Smooth muscle cell of the brain vasculature (primary cell): ENCODE measurements around the gene RELT.

Source experiments
- DNase-seq: peaks from one replicate; pipeline ENCODE4 v3.0.0-alpha.2; 2012; ENCODE audit warnings: low read depth, low spot score

Gene RELT

GRCh38 chr11:73404506-73405145 is 28.4 kb downstream of the RELT start:
- no peak for DNase-seq

DNA sequence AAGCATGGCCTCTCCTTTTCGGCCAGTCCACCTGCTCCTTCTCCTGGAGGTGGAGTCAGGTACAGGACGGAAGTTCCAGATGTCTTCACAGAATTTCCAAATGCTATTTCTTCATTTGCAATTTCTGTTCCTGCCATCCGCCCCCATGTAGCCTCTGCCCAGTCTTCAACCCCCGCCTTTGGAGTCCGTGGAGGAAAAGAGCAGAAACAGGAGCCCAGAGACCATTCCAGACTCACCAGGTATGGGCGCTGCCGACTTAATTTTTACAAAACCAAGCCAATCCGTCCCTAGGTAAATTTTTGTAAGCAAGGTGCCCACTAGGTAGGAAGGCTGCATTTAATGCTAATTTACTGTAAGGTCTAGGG is 28.9 kb downstream of the RELT start:
- DNase-seq = no peak

DNA sequence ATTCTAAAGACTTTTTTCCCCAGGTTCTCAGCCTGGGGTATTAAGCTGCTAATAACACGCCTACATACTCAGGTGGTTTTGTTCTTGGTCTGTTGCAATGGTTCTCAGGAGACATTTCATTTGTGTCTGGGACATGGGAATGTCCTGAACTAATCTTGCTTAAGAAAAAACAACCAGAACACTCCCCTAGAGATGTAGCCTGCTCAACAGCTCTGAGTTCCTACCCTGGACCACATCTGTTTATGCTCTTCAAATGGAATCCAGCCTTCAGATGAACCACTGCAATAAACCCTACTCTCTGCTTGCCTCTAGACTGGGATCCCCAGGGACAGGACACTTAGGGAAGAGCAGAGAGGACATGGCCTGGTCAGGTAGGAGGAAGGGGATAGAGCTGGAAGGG is 29.9 kb downstream of the RELT start:
- DNase-seq = no peak

DNA sequence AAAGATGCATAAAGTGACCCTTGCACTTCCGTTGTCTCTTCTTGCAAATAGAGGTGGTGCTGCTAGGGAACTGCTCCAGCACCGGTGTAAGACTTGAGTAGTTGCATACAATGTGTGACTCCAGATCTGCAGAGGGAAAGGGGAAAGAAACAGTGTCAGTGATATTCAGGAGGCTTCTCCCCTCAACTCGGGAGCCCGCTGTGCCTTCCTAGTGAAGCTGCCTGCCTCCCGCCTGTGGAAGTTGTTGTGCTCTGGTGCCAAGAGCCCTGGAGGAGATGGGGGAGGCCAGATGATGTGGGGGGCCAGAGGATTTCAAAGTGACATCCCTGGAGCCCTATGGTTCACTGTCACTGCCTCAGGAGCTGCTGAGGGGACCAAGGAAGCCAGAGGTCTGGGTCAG is 30.4 kb downstream of the RELT start:
- DNase-seq = no peak

DNA sequence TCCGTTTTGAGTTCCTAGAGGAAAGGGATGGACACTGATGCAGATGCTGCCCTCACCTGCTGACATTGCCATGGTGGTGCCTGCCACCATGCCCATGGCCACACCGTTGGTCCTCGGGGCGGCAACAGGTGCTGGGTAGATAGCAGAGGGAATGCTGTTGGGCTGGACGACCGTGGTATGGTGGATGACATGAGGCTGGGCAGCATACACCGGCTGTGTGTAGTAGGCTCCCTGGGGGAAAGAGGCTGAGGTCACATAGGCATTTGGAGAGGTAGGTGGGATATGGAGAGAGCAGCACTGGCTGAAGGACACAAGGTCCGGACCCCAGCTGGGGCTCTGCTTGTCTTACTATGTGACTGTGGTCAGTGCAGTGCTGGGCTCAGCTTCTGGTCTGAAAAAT is 33.2 kb downstream of the RELT start:
- DNase-seq = no peak

DNA sequence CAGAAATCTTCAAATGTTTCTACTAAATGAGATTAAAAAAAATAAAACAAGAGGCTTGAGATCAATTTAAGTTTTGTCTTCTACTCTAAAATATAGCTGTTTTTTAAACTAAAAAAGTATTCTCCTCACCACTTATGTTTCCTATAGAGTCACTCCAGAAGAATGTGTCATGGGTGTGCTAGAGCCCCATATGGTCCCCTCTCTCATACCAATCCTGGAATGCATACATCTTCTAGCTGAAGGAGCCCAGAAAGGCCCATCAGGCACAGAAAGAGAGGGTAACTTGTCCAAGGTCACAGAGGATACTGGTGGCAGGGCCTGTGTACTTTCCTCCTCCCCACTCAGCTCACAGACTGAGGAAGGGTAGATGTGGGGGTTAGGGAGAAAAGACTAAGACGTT is 34.4 kb downstream of the RELT start:
- DNase-seq = no peak

DNA sequence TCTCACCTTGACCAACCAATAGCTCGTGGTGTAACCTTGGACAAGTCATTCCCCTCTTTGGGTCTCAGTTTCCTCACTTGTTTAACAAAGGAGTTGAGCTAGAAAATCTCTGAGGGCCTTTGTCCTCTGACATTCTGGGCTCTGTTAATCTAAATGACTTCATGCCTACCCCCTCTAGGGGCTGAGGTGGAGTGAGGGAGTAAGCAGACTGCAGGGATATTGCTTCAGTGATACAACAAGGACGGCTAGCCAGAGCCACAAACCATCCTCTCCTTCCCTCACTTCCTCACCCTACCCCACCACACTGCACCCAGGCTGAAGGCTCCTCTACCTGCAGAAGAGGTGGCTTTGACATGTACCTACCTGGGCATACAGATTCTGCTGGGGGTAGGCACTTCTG is 34.8 kb downstream of the RELT start:
- DNase-seq = no peak

DNA sequence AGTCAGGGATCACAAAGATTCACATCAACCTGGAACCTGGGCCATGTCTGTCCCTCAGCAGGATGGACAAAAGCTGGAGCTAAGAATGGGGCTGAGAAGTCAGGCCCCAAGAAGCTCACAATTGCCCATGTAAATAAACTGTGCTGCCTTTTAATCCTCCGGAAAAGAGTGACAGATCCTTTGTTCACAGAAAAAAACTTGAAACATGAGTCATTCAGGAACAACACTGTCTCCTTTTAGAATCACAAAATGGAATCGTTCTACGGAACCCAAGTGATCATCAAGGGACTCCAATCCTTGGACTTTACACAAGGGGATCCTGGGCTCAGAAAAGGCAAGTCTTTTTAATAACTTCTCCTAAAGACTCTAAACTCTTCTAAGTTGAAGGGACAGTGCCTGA is 36.1 kb downstream of the RELT start:
- DNase-seq = no peak

- DNase-seq = no peak
Measured at GRCh38 chr11:73413256-73413655, 37.1 kb downstream of the RELT start.

GRCh38 chr11:73414977-73415651 is 38.9 kb downstream of the RELT start:
- DNase-seq = no peak

DNA sequence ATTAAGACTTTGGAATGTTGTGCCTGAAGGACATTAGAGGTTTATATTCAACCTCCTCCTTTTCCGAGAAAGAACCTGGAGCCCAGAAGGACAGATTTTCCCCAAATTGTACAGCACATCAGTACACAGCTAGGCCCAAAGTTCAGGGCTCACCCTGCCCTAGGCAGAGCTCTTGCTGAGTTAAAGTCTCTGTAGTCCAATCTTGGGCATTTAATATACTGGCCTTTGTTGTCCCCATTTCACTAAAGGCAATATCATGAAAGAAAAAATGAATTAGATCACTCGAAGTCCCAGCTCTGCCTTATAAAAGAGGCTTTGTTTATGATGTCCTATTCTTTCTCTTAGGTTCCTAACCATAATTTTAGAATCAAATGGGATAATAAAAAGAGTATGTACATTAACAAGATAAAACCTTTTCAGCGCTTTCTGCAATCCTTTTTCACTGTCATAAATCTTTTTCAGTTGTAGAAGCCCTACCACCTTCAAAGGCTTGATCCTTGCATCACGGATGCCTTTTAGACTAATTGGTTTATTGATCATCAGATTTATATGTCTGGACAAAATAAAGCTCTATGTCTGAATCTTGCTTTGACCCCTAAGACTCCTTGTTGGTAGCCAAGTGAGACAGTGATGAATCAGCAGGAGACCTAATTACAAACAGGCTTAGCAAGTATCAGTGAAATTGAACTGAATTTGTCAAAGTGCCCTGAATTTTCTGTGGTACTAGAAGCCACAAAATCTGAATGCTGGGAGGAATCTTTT is 39.8 kb downstream of the RELT start:
- DNase-seq = no peak

GRCh38 chr11:73416786-73417185 is 40.6 kb downstream of the RELT start:
- DNase-seq = no peak

GRCh38 chr11:73420136-73420535 is 43.9 kb downstream of the RELT start:
- DNase-seq = no peak

GRCh38 chr11:73422886-73423285 is 46.7 kb downstream of the RELT start:
- no peak for DNase-seq

DNA sequence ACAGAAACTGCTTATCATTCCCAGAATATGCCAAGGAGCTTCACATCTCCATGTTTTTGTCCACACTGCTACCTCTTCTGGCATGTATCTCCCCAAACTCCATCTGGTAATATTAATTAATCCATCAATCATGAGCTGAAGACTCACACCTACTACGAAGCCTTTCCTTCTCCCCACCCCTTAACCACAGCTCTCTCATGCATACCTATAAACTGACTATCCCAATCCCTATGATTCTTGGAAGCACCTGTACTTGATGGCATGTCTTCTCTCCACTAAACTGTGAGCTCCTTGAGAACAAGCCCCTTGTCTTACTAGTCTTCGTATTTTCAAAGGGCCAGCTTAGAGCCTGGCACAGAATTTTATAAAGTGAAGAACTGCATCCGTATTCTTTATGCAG is 47.3 kb downstream of the RELT start:
- DNase-seq = no peak

- no peak for DNase-seq
Measured at GRCh38 chr11:73425108-73425507, 48.9 kb downstream of the RELT start.

DNA sequence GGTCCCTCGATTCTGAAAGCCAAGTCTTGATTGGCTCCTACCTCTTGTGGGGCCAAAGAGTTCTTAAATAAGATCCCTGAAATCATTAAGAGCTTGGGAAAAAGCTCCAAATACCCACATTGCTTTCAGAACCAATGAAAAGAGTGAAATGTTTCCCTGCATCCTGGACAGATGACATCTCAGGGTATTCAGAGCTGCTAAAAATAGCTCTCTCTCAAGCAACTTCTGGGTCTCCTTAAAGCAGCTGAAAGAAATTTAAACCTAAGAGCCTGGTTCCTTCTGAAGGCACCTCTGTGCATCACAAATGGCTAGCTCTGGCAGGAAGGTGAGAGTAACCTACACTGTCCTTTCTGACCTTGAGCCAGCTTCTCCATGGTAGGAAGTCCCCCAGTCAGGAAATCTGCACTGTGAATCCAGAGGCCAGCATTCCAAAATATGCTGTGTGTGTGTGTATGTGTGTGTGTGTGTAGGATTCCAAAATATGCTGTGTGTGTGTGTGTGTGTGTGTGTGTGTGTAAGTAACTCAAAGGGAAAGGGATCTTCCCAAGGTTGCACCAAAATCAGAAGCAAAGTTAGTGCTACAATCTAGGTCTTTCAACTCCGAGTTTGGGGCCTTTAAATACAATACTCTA is 50.1 kb downstream of the RELT start:
- DNase-seq = no peak

DNA sequence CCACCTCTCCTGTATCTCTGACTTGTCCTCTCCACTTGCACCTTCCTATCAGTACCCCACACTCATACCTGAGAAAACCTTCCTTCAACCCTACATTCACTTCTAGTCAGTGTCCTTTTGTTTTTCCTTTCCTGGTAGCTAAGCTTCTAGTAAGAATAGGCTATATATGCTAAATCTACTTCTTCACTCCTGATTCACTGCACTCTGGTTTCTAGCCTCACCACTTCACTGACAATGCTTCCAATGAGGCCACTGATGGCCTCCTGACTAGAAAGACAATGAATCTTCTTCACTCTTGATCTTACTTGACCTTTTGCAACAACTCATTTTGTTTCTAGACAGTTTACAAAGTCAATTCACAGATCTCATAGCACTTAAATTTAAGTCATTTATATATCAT is 52.0 kb downstream of the RELT start:
- no peak for DNase-seq

- no peak for DNase-seq
Measured at GRCh38 chr11:73428699-73429098, 52.5 kb downstream of the RELT start.

DNA sequence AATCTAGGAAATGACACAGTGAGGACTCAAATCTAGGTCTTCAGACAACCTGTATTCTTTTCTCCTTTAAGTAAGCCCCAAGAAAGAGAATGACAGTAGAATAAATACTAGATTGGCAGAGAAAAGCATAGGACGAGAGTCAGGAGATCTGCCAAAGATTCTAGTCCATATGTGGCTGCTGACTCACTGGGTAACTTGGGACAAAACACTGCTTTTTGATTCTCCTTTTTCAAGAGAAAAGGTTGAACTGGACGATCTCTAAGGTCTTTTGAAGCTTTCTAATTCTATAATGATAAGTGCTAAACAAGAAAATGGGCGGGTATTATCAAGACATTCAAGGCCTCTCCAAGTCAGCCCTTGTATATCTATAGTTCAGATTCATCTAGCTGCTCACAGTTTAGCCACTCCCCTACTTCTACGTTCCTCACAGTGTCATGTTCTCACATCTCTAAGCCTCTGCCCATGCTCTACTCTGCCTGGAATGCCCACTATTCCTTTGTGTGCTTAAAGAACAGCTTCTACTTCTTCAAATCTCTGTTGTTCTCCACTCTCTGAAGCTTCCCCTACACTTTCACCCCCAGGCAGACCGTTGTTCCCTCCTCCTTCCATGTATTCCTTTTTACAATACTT is 53.0 kb downstream of the RELT start:
- no peak for DNase-seq

GRCh38 chr11:73430326-73430725 is 54.1 kb downstream of the RELT start:
- no peak for DNase-seq

DNA sequence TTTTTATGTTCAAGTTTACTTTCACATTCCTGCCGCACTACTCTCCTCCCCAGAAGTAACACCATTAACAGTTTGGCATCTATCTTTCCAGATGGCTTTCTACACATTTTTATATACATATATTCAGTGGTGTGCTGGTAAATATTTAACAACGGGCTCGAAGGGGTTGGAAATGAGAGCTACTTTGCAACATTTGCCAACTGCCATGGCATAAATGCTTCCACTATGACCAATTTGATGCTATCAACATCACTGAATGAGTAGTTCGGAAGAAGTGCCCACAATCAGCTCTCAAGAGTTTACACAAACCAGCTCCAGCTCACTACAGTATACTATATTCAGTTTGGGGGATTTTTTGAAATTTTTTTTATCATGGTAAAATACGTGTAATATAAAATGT is 55.2 kb downstream of the RELT start:
- DNase-seq = no peak
